ENCODE results near the gene ACTR3C.
"Not testable (repeated sequence)": the region's sequence is repeated elsewhere in the genome, so short reads cannot be mapped to it uniquely, and the experiment has no call there.

The ACTR3C gene

DNA sequence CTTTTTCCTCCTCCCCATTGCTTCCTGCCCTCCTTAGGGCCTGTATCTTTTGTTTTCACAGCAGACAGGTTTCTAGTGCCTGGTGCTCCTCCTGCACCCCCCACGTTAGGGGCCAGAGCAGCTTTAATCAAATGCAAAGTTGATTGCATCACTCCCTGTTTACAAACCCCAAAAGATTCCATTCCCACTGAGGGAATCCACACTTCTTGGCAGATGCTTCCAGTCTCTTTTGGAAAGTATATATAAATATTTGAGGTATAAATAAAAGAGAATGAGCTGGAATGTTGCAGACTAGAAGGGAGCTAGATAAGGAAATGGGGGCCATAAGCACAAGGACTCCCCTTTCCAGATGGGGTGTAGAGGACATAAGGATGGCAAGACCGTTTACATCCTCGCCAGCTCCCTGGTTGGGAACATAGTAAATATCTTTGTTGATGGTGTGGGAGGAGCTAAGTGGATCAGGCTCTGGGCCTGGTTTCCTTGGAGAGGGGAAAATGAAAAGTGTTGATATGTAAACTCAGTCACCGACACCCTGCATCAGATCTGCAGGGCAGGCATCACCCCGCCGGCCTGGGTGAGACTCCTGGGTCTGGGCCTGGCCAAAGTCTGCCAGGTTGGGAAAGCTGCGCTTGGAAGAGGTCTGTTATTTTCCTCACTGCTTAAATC, 11.9 kb upstream of the ACTR3C start:
- DNase-seq = no peak

DNA sequence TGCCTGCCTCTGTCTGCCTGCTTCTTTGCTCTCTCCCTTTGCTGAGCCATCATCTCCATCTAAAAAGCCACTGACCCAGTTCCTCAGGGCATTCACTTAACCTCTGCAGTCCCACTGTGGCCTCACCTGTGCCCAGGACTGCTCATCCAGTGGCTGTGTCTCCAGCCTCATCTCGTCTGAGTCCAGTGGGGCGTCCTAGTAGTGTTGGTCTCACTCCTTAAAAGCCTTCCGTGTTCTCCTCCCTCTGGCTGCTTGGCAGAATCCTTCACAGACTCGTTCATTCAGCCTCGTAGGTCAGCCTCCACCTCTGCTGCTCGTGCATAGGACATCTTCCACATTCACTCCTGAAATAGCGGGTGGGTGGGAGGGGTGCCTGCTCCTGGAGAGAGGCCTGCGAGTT, 10.8 kb upstream of the ACTR3C start:
- no peak for DNase-seq

- DNase-seq = no peak
Observed at GRCh38 chr7:150333659-150334058, 10.3 kb upstream of the ACTR3C start.

DNA sequence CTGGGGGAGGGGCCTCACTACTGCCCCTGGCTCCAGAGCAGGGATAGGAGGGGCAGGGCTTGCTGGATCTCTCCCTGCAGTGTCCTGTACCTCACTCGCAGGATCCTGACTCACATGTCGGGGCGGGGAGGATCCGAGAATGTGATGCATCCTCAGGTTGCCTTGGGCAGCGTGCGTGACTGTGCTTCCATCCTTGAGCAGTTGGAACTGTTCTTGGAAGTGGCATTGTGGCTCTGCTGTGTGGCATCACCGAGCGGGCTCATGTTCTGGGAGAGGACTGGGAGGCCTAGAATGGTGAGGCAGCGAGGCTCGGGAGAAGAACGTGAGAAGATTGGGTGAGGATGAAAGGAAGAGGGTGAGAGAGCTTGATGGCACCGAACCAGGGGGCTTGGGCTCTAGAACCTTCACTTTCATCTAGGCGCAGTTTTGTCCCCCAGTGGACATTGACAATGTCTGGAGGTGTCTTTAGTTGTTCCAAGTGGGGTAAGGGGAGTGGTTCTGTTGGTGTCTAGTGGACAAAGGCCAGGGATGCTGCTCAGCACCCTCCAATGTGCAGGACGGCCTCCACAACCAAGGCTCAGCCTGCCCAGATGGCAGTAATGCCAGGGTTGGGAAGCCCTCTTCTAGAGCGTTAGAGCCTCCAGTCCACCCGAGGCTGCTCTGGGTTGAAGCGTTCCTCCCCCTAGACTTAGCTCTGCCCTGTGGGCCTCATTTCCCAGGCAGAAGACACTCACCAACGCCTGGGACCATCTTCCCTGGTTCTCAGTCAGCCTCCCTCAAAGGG, 9.7 kb upstream of the ACTR3C start:
- no peak for DNase-seq

DNA sequence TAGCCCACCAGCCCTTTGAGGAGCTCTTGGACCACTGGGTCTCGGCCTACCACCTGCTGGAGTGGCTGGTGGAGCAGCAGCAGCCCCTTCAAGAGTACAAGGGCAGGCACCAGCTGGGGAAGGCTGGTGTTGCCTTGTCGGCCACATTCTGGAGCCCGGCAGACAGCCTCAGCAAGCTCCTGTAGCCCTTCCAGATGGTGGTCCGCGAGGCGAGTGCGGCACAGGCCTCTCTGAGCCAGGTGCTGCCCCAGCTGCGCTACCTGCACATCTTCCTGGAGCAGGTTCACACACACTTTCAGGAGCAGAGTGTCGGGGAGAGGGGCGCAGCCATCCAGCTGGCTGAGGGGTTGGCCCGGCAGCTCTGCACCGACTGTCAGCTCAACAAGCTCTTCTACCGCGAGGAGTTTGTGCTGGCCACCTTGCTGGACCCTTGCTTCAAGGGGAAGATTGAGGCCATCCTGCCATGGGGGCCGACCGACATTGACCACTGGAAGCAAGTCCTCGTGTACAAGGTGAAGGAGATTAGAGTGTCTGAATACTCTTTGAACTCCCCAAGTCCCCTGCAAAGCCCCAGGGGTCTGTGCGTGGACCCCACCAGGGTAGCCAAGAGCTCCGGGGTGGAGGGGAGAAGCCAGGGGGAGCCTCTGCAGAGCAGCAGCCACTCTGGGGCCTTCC, 7.0 kb upstream of the ACTR3C start:
- no peak for DNase-seq

DNA sequence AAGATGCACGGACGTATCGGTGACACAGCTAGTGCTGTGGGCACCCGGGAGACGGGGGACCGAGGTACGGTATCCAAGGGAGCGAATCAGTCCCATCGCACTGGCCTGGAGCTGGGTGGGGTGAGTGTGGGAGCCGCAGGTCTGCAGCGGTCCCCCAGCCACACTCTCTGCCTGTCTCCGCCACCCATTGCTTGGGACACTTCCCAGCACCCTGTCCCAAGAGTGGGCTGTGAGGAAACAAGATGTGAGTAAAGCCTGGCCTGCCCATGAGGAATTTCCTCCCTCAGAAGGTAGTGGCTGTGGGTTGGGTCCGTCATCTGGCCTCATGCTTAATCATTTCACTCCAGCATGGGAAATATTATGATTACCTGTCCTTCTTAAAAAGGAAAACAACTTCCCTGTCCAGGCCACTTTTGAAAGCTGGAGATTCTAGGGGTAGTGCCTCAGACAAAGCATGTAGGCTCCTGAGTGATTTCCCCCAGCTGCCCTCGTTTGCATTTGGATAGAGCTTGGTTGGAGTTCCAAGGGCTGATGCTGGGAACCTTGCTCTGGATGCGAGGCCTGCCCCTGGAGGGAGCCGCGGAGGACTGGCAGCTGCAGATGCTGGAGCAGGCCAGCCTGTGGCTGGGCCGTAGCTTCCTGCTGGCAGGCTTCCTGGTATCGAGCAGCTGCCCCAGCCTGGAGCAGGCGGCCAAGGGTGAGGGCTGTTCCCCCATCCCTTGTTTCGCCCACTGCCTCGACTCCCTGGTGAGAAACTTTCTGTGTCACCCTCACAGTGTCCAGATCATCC, 6.2 kb upstream of the ACTR3C start:
- DNase-seq = no peak

GRCh38 chr7:150327308-150327707, 4.0 kb upstream of the ACTR3C start:
- DNase-seq = no peak

DNA sequence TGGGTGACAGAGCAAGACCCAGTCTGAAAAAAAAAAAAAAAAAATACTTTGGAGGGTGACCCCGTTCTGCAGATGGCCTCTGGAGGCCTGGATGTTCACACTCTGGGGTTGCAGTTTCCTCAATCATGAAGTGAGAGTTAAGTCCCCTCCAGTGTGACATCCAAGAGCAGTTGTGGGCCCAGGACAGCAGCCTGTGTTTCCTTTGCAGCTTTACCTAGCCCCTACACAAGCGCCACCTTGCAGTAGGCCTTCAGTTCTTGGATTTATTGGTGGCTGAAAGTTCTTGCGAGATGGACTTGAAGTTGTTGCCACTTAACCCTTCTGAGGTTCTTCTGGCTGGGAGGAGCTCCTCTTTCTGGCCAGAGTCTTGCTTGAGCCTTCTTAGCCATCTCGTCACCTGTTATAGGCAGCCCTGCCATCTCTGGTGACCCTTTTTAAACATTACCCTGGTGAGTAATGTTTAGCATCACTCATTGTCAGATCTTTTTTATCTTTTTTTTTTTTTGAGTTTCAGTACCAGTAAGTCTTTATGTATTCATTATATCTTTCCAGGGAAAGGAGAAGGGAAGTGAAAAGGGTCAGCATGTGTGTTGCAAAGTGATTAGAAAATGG, 3.4 kb upstream of the ACTR3C start:
- DNase-seq = no peak

- no peak for DNase-seq
Observed at GRCh38 chr7:150325901-150326300, 2.6 kb upstream of the ACTR3C start.

GRCh38 chr7:150325110-150325611, 1.8 kb upstream of the ACTR3C start:
- DNase-seq = no peak

- no peak for DNase-seq
Observed at GRCh38 chr7:150324373-150324961, 1.1 kb upstream of the ACTR3C start.

GRCh38 chr7:150323682-150324372, 482 bp upstream of the ACTR3C start:
- no peak for DNase-seq

- DNase-seq = peak; percentile 83
Observed at GRCh38 chr7:150322114-150322832, 1.1 kb downstream of the ACTR3C start.

GRCh38 chr7:150321788-150322113, 1.6 kb downstream of the ACTR3C start:
- DNase-seq = no peak

DNA sequence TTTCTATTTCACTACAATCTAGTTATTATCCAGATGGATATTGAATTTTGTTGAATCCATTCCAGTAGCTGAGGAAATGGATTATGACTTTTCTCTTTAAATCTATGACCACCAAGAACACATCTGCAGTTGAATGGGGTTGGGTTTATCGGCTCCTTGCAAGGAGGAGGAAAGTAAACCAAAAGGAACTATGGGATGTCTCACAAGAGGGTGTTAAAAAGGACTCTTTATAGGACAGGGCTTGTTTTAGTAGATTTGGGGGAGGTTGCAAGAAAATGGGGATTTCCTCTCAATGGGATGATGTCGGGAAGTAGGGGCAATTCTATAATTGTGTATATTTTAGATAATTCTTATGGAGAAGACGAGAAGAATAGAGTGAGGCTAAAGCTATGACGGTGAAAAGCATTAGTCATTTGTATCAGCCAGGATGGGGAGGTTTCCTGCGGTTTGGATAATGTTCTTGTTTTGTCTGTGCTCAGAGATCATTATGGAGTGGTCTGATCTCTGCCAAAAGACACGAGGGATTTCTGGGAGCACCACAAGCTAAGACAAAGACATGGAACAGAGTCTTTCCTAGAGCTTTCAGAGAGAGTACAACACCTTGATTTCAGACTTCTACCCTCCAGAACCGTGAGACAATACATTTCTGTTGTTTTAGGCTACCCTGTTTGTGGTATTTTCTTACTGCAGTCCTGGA, 5.4 kb downstream of the ACTR3C start:
- DNase-seq = no peak

GRCh38 chr7:150316987-150317386, 6.4 kb downstream of the ACTR3C start:
- not testable (repeated sequence) for DNase-seq

DNA sequence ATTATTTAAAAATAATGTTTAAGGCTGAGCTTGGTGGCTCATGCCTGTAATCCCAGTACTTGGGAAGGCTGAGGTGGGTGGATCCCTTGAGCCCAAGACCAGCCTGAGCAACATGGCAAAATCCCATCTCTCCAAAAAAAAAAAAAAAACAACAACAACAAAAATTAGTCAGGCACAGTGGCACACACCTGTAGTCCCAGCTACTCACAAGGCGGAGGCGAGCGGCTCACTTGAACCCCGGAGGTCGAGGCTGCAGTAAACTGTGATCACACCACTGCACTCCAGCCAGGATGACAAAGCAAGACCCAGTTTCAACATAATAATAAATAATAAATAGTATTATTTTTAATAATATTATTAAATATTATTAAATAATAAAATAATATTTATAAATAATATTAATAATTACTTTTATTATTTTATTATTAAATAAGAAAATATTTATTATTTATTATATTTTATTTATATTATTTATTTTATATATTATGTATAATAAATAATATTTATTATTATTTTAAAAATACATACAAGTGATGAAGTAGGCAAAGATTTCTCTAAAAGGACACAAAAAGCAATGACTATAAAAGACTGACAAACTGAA, 8.6 kb downstream of the ACTR3C start:
- DNase-seq = no peak

DNA sequence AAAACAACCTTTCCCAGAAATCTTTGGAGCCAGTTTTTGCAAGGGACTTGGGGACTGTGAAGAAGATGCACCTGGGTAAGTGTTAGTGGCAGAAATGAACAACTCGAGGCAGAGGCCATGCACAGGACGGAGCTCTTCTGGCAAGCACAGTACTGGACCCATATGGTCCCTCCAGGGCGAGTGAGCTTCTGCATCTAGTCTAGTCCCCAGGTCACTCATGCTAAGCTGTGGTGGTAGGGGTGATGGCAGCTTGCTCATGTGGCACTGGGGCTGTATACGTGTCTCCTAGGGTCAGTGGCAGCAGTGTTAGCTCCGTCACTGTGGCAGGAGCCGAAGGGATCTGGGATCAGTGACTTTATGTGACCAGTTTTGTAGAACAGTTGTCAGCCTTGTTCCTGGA, 9.5 kb downstream of the ACTR3C start:
- DNase-seq = no peak

DNA sequence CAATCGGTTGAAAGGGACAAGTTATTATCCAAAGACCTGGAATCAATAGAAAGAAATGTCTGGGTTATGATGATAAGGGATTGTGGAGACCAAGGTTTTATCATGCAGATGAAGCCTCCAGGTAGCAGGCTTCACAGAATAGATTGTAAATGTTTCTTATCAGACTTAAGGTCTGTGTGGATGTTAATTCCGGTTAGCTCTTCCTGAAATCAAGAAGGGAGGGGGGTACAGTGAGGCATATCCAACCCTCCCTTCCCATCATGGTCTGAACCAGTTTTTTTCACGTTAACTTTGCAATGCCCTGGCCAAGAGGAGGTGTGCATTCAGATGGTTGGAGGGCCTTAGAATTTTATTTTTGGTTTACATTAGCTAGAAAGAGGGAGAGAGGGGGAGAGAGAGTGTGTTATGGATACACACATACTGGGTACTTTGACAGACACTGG, 10.0 kb downstream of the ACTR3C start:
- no peak for DNase-seq
